Vagina (tissue), 2 donors: Measurements from ENCODE around the gene STARD3NL.

Experiments used
- CTCF ChIP-seq, 3 experiments: fragments of 450-650 bp in 2 of 3; fragments of 200-600 bp in 1 of 3; sonication (generic) in 1 of 3; IDR thresholded peaks; one replicate each; pipeline ENCODE4 v1.5.1; 2017 to 2019; ENCODE audit warnings: antibody characterized with exemption in 3 of 3, mild to moderate bottlenecking in 2 of 3, moderate library complexity in 2 of 3
- POLR2AphosphoS5 ChIP-seq, 2 donors: sonication (generic); formaldehyde crosslinking; IDR thresholded peaks; one replicate each; pipeline ENCODE4 v1.9.0; 2017; ENCODE audit warnings: antibody characterized with exemption in 2 of 2, mild to moderate bottlenecking in 2 of 2, low read depth in 1 of 2; ENCODE audit not compliant: insufficient read depth in 1 of 2

- TF ChIP-seq CTCF (IDR thresholded peaks at IDR 0.05) (no peak), POLR2AphosphoS5 (IDR thresholded peaks at IDR 0.05; ENCODE audit: insufficient read depth in 1 of 2, low read depth in 1 of 2) (no peak)
Measured at GRCh38 chr7:38223306-38223705, 45.3 kb downstream of the STARD3NL start.
